Activated CD4-positive, CD25-positive, alpha-beta regulatory T cell treated with anti-CD3 and anti-CD28 coated beads, Interleukin-2, amount 50 U/mL, for 24 hours (primary cell): ENCODE measurements around the gene GC.
"Not testable (repeated sequence)": the region's sequence is repeated elsewhere in the genome, so short reads cannot be mapped to it uniquely, and the experiment has no call there.

Experiments
- ATAC-seq, 2 donors: fragments of 150-1000 bp; cut with Tn5 transposase; one replicate each; pipeline ENCODE4 v1.10.0; 2021; ENCODE audit warnings: mild to moderate bottlenecking in 1 of 2, moderate library complexity in 1 of 2

Gene GC

DNA sequence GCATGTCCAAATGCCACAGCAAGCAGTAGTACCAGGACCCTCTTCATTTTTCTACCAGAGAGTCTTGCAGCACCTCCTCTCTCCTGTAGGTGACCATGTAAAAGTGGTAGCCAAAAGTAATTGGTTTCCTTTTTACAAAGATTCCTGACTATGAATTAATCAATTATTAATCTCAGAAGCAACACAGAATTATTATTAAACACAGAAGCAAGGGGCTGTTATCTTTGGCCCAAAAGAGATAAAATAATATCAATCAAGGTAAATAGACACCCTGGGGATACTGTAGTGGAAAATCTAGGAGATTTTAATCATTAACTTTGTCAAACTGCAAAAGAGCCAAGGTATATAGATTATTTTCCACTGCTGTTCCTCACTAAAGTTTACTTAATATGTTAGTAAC, at the start of gene GC:
TSS of gene GC (minus strand) at position 108 of the 400 bp plus-strand sequence. CDS start at position 47, 61 bp downstream.
- ATAC-seq = no peak

- no peak for ATAC-seq
Measured at GRCh38 chr4:71833232-71833900, 49.5 kb upstream of the GC start.

GRCh38 chr4:71832049-71832448, 48.2 kb upstream of the GC start:
- no peak for ATAC-seq

- no peak for ATAC-seq
Measured at GRCh38 chr4:71830497-71831190, 46.8 kb upstream of the GC start.

GRCh38 chr4:71828470-71828869, 44.6 kb upstream of the GC start:
- ATAC-seq = no peak

GRCh38 chr4:71827826-71828225, 43.9 kb upstream of the GC start:
- ATAC-seq = no peak

DNA sequence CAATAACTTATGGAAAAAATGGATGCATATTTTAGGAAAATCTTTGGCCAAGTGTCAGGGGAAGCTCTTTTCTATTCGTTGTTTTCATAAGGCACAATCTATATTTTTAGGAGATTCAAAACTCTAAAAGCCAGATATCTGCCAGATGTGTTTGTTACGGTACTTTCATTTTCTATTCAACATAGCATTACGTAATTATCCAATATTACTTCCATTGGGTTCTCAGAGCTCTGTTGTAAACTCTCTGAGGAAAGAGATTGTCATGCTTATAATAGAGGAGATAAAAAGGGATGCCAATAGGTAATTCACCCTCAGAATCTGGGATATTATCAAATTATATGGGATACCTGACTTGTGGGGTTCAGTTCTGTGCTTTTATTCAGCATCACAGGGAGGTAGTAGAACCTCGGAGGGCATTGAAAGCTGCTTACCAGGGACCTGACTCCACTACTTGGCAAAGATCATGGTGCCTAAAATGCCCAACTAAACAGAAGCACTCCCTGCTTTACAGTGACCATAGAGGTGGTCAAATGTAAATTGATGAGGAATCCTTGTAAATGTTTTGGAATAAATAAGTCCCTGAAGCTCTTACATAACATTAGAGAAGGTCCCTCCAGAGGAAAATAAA, 32.9 kb upstream of the GC start:
- ATAC-seq = no peak

DNA sequence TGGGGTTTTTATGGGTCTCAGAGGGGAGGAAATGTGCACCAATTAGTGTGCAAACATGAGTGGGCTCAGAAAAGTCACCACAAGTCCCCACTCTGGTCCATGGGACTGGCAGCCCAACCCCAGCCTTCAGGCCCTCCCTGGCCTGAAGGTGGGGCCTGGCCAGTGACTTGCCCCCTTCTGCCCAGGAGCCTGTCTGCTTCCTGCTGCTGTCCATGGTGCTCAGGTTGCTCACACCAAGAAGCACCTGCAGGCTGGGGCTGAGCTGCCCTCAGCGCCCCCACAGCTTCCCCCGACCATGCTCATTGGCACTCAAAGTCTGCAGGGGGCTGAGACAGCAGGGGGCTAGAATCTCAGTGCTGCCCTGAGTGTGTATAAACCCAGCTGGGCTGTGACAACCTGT, 30.6 kb upstream of the GC start:
- ATAC-seq = no peak

- ATAC-seq = not testable (repeated sequence)
Measured at GRCh38 chr4:71809805-71810204, 25.9 kb upstream of the GC start.

- no peak for ATAC-seq
Measured at GRCh38 chr4:71807469-71807868, 23.6 kb upstream of the GC start.

GRCh38 chr4:71805230-71805629, 21.4 kb upstream of the GC start:
- not testable (repeated sequence) for ATAC-seq

DNA sequence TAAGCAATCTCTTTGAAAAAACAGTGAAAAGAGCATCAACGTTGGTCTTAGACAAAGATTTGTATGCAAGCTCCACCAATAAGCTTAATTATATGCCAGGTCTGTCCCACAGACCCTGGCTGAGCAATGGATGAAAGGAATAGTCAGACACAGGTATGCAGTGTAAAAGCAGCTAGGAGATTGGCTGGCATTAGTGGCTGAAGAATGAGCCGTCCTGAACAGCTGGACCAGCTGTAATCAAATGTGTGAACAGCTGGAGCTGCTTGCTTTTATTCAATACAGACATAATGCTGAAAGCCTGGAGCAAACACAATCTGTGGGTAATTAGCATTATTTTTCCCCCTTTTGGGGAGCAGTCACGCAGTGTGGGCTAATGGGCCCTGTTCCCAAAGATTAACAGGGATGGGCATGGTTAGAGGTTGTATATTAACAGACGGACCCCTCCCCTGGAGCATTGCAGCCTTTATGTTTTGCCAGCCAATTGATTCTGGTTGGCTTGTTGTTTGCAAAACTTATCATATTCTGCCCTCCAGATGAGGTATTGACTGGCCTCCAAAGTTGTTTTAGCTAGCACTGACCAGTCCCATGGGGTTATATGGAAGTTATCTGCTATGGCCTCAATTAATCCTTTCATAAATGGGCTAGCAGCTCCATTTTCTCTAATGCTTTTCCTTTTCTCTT, 20.3 kb upstream of the GC start:
- not testable (repeated sequence) for ATAC-seq

DNA sequence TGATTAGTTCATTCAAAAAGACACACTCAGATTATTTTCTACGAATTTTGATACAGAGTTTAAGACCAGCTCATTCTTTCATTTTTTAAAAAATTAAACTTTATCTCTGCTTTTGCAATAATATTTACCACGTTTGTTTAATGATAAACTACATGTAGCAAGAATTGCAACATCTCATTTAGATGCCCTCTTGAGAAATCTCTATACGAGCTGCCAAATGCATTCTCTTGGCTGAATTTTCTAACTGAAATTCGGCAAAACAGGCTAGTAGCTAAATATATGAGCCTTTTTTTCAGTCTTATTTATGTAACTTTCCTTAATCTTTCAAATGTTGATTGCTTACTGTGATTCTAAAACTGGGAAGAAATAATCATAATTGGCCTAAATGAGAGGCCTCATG, 2.1 kb upstream of the GC start:
- no peak for ATAC-seq

DNA sequence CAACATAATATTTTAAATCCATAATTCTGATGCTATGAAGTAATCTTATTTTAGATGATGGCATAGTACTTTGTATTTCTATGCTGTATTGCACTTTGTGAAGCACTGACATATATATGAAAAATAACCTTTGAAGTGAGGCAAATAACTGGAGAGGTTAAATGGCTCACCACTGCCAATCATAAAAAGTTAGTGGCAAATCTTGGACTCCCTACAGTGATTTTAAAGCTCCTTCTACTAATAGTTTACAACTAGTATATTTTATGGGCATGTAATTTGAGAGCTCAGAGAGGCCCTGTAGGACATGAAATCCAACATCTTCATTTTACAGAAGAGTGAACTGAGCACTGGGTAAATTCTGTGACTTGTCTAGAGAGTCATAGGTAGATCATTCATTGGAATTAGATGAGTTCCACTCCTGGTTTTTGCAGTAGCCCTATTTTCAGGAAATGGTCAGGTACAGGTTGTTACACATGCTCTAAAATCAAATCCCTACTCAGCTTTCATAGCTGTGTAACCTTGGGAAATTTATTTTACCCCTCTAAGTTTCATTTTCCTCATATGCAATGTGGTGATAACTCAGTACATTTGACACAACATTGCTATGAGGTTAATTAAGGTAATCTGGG, 804 bp upstream of the GC start:
- no peak for ATAC-seq

DNA sequence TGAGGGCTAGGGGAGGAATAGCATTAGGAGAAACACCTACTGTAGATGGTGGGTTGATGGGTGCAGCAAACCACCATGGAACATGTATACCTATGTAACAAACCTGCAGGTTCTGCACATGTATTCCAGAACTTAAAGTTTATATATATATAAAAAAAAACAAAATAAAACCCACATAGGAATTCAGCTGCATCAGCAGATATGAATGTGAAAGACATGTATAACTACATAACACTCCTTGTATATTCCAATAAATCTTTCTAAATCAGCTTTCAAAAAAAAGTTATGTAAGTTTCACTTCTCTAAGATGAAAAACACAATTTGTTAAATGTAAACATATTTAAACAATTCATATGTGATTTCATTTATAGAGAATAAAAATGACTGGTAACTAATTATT, 6.0 kb downstream of the GC start:
- ATAC-seq = no peak

- ATAC-seq = no peak
Measured at GRCh38 chr4:71775449-71775848, 8.4 kb downstream of the GC start.

- ATAC-seq = no peak
Measured at GRCh38 chr4:71774136-71774535, 9.7 kb downstream of the GC start.

DNA sequence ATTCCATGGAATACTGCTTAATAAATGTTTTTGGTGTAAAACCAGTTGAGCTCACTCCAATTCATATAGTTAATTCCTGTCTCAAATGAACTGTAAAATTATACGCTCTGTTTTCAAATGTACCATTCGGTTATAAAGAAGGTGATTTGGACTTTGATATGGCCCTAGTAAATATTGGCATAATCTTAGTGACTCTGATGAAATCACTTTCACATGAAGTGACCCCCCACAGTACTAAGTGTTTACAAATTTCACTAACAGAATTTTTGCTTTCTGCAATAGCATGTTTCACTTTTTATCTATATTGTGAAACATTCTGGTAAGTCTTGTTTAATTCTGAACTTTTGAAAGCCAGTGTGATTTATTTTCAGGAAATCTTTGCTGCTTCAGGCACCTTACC, 10.9 kb downstream of the GC start:
- ATAC-seq = no peak

- no peak for ATAC-seq
Measured at GRCh38 chr4:71772592-71772991, 11.3 kb downstream of the GC start.

- no peak for ATAC-seq
Measured at GRCh38 chr4:71771613-71772012, 12.3 kb downstream of the GC start.

DNA sequence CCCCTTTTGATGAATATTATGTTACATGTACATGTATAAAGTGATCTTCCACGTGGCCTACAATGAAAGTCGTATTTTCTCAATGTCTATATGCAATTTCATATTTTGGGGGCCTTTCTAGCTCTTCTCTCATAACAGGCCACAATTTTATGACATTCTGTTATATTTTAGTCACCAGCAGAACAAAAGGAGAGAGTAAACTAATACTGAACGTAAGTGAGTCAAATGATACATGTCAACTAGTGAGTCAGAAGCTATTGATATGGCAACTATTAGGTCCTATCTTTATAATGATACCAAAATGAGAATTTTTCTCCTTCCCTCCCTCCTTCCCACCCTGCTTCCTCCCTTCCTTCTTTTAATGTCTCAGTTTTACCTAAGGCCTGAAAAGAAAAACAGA, 14.4 kb downstream of the GC start:
- no peak for ATAC-seq

- no peak for ATAC-seq
Measured at GRCh38 chr4:71768123-71768522, 15.8 kb downstream of the GC start.

DNA sequence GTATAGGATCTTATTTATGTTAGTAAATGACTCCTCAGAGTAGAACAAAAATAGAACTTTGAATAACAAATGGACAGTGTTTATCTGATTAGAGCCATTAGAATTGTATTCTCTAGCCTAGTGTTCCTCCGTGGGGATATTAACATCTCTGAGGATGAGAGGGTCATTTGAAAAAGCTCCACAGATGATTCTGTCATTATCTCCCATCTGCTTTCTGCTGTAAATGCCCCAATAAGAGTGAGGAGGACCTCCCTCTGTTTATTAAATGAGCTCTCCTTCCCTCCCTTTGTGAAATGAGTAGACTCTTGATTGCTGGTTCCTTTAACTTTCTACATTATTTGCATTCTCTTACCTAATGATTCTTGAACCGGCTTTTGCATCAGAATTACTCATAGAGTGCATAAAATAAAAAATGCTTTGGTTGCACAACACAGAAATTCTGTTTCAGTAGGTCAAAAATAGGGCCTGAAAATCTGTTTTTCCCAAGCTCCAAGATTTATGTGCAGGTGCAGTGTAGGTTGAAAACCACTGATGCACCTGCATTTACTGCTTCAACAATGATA, 18.0 kb downstream of the GC start:
- ATAC-seq = no peak
